ENCODE results near the gene HEXIM2.
"Not testable (repeated sequence)": the region's sequence is repeated elsewhere in the genome, so short reads cannot be mapped to it uniquely, and the experiment has no call there.

Gene HEXIM2

GRCh38 chr17:45197108-45197507 lies 35.4 kb downstream of the HEXIM2 start:
- Histone ChIP-seq H3K27me3 (replicated peaks; ENCODE audit: control insufficient read depth, insufficient read depth, low read length) (no peaks in the 10 kb centered on the region), H3K36me3 (ENCODE audit: control insufficient read depth, insufficient read depth, low read length) (no peaks in the 10 kb centered on the region), H3K4me3 (replicated peaks; ENCODE audit: low read depth, low read length) (no peak overlapping the region)
- TF ChIP-seq CTCF (IDR thresholded peaks at IDR 0.05; ENCODE audit: insufficient read depth, low read length, poor library complexity, severe bottlenecking), result no peak
- no peak for DNase-seq (ENCODE audit: extremely low read depth, insufficient read length)

- TF ChIP-seq CTCF (IDR thresholded peaks at IDR 0.05; ENCODE audit: insufficient read depth, low read length, poor library complexity, severe bottlenecking), result peak; percentile 100
- DNase-seq (ENCODE audit: extremely low read depth, insufficient read length), result peak; percentile 88
- no peak overlapping the region for H3K4me3 ChIP-seq (replicated peaks; ENCODE audit: low read depth, low read length)
- no peaks in the 10 kb centered on the region for H3K36me3 ChIP-seq (ENCODE audit: control insufficient read depth, insufficient read depth, low read length)
- no peaks in the 10 kb centered on the region for H3K27me3 ChIP-seq (replicated peaks; ENCODE audit: control insufficient read depth, insufficient read depth, low read length)
These were observed 36.1 kb downstream of the HEXIM2 start for GRCh38 chr17:45197555-45198334.

GRCh38 chr17:45200701-45201100 lies 39.0 kb downstream of the HEXIM2 start:
- H3K4me3 ChIP-seq (replicated peaks; ENCODE audit: low read depth, low read length), result no peak overlapping the region
- DNase-seq (ENCODE audit: extremely low read depth, insufficient read length), result no peak
- TF ChIP-seq CTCF (IDR thresholded peaks at IDR 0.05; ENCODE audit: insufficient read depth, low read length, poor library complexity, severe bottlenecking), result no peak
- H3K27me3 ChIP-seq (replicated peaks; ENCODE audit: control insufficient read depth, insufficient read depth, low read length), result no peaks in the 10 kb centered on the region
- no peaks in the 10 kb centered on the region for H3K36me3 ChIP-seq (ENCODE audit: control insufficient read depth, insufficient read depth, low read length)

- DNase-seq (ENCODE audit: extremely low read depth, insufficient read length), result no peak
- TF ChIP-seq CTCF (IDR thresholded peaks at IDR 0.05; ENCODE audit: insufficient read depth, low read length, poor library complexity, severe bottlenecking), result no peak
- Histone ChIP-seq H3K27me3 (replicated peaks; ENCODE audit: control insufficient read depth, insufficient read depth, low read length) (no peaks in the 10 kb centered on the region), H3K4me3 (replicated peaks; ENCODE audit: low read depth, low read length) (no peak overlapping the region), H3K36me3 (ENCODE audit: control insufficient read depth, insufficient read depth, low read length) (no peaks in the 10 kb centered on the region)
These were observed 39.8 kb downstream of the HEXIM2 start for GRCh38 chr17:45201457-45201856.

- not testable (repeated sequence) for H3K27me3 ChIP-seq (replicated peaks; ENCODE audit: control insufficient read depth, insufficient read depth, low read length); H3K36me3 ChIP-seq (ENCODE audit: control insufficient read depth, insufficient read depth, low read length); DNase-seq (ENCODE audit: extremely low read depth, insufficient read length); H3K4me3 ChIP-seq (replicated peaks; ENCODE audit: low read depth, low read length)
These were observed 40.2 kb downstream of the HEXIM2 start for GRCh38 chr17:45201880-45202279.

GRCh38 chr17:45218895-45219661 lies 57.4 kb downstream of the HEXIM2 start:
- TF ChIP-seq CTCF (IDR thresholded peaks at IDR 0.05; ENCODE audit: insufficient read depth, low read length, poor library complexity, severe bottlenecking), result peak; percentile 84
- DNase-seq (ENCODE audit: extremely low read depth, insufficient read length), result peak; percentile 49
- H3K4me3 ChIP-seq (replicated peaks; ENCODE audit: low read depth, low read length), result no peak overlapping the region
- peaks cover 2% of the 10 kb centered on the region for H3K36me3 ChIP-seq (ENCODE audit: control insufficient read depth, insufficient read depth, low read length)
- no peaks in the 10 kb centered on the region for H3K27me3 ChIP-seq (replicated peaks; ENCODE audit: control insufficient read depth, insufficient read depth, low read length)

All from GM06990 (cell line).